ENCODE results near the gene ABCC1. TPM values are rescaled to one million over a fixed set of nuclear protein-coding genes. Genes with fewer than 3 reads are reported as not detected.
"Not testable (repeated sequence)": the region's sequence is repeated elsewhere in the genome, so short reads cannot be mapped to it uniquely, and the experiment has no call there.

The ABCC1 gene
- total and polyA plus RNA-seq, 9 donors: 3.0 to 8.5 (median 5.7) TPM

DNA sequence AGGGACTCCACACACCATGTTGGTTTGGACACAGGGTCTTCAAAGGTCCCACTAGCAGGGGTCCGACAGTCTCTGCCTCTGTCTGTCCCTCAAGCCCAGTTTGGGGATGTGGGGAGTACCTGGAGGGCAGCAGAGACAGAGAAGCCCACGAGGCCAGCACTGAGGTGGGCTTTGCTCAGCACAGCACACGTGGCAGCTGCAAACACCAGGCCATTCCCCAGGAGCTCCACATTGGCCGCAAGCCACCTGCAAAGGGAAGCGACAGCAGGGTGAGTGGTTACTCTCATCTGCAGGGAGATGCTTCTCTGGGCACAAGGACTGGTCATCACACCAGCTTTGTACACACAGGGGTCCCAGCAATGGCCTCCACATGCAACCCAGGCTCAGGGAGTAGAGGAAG is 211.9 kb downstream of the ABCC1 start:
- no peaks in the 10 kb centered on the region for H3K4me1 ChIP-seq (ENCODE audit: control insufficient read depth, insufficient read depth, low read length)
- no peak overlapping the region for H3K4me3 ChIP-seq (ENCODE audit: low read length)
- H3K9me3 ChIP-seq (replicated peaks; ENCODE audit: control insufficient read depth, low read depth, low read length): peaks cover 19% of the 10 kb centered on the region
- WGBS (ENCODE audit: insufficient coverage): 66% methylated on average over 4 of the region's 5 CpGs
- no peak for DNase-seq
- H3K27me3 ChIP-seq (ENCODE audit: control insufficient read depth, insufficient read depth, low read length): no peaks in the 10 kb centered on the region
- no peak overlapping the region for H3K27ac ChIP-seq (ENCODE audit: low read length)
- no peaks in the 10 kb centered on the region for H3K36me3 ChIP-seq (ENCODE audit: control insufficient read depth, insufficient read depth, low read length)

DNA sequence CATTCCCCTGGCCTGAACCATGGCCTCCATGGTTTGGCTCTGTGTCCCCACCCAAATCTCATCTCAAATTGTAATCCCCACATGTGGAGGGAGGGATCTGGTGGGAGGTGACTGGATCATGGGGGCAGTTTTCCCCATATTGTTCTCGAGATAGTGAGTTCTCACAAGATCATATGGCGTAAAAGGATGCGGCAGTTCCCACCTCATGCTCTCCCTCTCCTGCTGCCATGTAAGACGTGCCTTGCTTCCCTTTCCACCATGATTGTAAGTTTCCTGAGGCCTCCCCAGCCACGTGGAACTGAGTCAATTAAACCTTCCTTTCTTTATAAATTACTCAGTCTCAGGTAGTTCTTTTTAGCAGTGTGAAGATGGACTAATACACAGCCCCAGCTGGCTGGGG is 212.4 kb downstream of the ABCC1 start:
- not testable (repeated sequence) for DNase-seq; H3K27me3 ChIP-seq (ENCODE audit: control insufficient read depth, insufficient read depth, low read length); H3K4me1 ChIP-seq (ENCODE audit: control insufficient read depth, insufficient read depth, low read length); H3K36me3 ChIP-seq (ENCODE audit: control insufficient read depth, insufficient read depth, low read length); H3K4me3 ChIP-seq (ENCODE audit: low read length); H3K27ac ChIP-seq (ENCODE audit: low read length)
- WGBS (ENCODE audit: insufficient coverage): 100% methylated on average over 1 of the region's 5 CpGs
- H3K9me3 ChIP-seq (replicated peaks; ENCODE audit: control insufficient read depth, low read depth, low read length): peaks cover 19% of the 10 kb centered on the region

DNA sequence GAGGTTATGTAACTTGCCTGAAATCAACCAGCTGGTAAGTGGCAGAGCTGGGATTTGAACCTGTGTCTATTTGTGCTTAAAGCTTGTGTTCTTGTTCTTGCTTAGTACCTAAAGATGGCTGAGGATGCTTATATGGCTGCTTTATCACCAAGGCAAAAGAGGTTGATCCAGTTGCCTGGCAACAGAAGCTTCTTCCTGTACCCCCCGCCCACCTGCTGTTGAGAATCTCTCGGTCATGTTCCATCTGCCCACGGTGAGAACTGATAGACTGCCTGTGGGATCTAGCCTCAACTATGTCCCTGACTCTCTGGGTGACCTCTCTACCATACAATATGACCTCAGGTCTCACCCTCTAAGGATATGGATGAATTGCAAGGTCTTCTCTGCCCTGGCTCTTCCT is 213.2 kb downstream of the ABCC1 start:
- Histone ChIP-seq H3K27ac (ENCODE audit: low read length) (no peak overlapping the region), H3K4me3 (ENCODE audit: low read length) (no peak overlapping the region), H3K4me1 (ENCODE audit: control insufficient read depth, insufficient read depth, low read length) (no peaks in the 10 kb centered on the region), H3K36me3 (ENCODE audit: control insufficient read depth, insufficient read depth, low read length) (no peaks in the 10 kb centered on the region), H3K27me3 (ENCODE audit: control insufficient read depth, insufficient read depth, low read length) (no peaks in the 10 kb centered on the region), H3K9me3 (replicated peaks; ENCODE audit: control insufficient read depth, low read depth, low read length) (peaks cover 18% of the 10 kb centered on the region)
- WGBS (ENCODE audit: insufficient coverage): 81% methylated on average over 3 of the region's 3 CpGs
- no peak for DNase-seq

DNA sequence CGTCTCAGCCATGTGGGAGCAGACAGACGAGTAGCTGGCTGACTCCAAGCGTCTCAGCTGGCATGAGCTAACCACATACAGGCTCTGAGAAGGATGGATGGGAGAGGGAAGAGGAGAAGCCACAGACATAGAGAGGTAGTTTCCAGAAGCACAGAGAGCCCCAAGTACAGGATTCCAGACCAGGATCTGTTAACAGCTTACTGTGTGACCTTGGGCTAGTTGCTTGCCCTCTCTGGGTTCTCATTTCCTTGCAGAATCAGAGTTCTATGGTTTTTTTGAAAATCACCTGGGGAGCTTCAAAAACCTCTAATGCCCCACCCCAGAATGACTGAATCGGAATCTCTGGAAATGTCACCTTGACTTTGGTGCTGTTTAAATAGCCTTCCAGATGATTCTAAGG is 213.7 kb downstream of the ABCC1 start:
- H3K27ac ChIP-seq (ENCODE audit: low read length): no peak overlapping the region
- no peaks in the 10 kb centered on the region for H3K27me3 ChIP-seq (ENCODE audit: control insufficient read depth, insufficient read depth, low read length)
- no peak for DNase-seq
- H3K9me3 ChIP-seq (replicated peaks; ENCODE audit: control insufficient read depth, low read depth, low read length): peaks cover 16% of the 10 kb centered on the region
- WGBS (ENCODE audit: insufficient coverage): 78% methylated on average over 3 of the region's 4 CpGs
- no peaks in the 10 kb centered on the region for H3K36me3 ChIP-seq (ENCODE audit: control insufficient read depth, insufficient read depth, low read length)
- no peaks in the 10 kb centered on the region for H3K4me1 ChIP-seq (ENCODE audit: control insufficient read depth, insufficient read depth, low read length)
- no peak overlapping the region for H3K4me3 ChIP-seq (ENCODE audit: low read length)

DNA sequence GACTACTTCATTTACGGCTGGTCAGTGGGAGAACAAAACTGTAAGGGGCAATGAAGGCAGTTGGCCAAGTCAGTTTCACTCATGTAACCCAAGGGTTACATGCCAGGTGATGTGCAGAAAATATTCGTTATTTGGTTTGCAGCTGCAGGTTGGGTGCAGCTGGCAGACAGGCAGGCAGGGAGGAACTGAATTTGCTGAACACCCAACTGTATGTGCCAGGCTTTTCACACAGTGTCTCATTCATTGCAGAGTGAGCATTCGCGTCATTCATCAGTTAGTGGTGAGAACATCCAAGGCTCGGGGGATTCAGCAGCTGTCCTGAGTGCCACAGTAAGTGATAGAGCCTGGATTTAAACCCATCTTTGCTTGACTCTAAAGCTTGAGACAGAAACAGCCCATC is 214.2 kb downstream of the ABCC1 start:
- DNase-seq: no peak
- Histone ChIP-seq H3K4me1 (ENCODE audit: control insufficient read depth, insufficient read depth, low read length) (no peaks in the 10 kb centered on the region), H3K27me3 (ENCODE audit: control insufficient read depth, insufficient read depth, low read length) (no peaks in the 10 kb centered on the region), H3K36me3 (ENCODE audit: control insufficient read depth, insufficient read depth, low read length) (no peaks in the 10 kb centered on the region), H3K27ac (ENCODE audit: low read length) (no peak overlapping the region), H3K9me3 (replicated peaks; ENCODE audit: control insufficient read depth, low read depth, low read length) (peaks cover 13% of the 10 kb centered on the region), H3K4me3 (ENCODE audit: low read length) (no peak overlapping the region)
- 97% methylated on average over 5 of the region's 5 CpGs for WGBS (ENCODE audit: insufficient coverage)

DNA sequence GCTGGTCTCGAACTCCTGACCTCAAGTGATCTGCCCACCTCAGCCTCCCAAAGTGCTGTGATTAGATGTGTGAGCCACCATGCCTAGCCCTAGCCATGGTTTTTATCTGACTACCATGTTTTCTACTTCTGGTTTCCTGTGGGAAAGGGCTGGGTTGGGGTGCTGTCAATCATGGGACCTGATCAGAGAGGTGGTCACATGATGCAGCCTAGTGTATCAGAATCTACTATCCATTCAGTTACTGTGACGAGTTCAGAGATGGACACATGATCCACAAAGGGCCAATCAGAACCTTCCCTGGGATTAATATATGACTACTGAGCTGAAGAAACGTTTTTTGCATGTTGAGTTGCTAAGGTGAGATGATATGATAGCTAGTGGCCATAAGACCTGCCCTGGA is 214.8 kb downstream of the ABCC1 start:
- no peak for DNase-seq
- no peak overlapping the region for H3K27ac ChIP-seq (ENCODE audit: low read length)
- H3K9me3 ChIP-seq (replicated peaks; ENCODE audit: control insufficient read depth, low read depth, low read length): peaks cover 8% of the 10 kb centered on the region
- H3K4me1 ChIP-seq (ENCODE audit: control insufficient read depth, insufficient read depth, low read length): no peaks in the 10 kb centered on the region
- 57% methylated on average over 2 of the region's 3 CpGs for WGBS (ENCODE audit: insufficient coverage)
- no peaks in the 10 kb centered on the region for H3K36me3 ChIP-seq (ENCODE audit: control insufficient read depth, insufficient read depth, low read length)
- no peak overlapping the region for H3K4me3 ChIP-seq (ENCODE audit: low read length)
- no peaks in the 10 kb centered on the region for H3K27me3 ChIP-seq (ENCODE audit: control insufficient read depth, insufficient read depth, low read length)

DNA sequence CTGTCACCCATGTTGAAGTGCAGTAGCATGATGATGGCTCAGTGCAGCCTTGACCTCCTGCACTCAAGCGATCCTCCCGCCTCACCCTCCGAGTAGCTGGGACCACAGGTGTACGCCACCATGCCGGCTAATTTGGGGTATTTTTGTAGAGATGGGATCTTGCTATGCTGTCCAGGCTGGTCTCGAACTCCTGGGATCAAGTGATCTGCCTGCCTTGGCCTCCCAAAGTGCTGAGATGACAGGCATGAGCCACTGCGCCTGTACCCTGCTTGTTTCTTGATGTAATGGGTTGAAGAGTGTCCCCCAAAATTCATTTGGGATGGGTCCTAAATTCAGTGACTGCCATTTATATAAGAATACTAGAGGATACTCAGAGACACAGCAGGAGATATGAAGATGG is 216.7 kb downstream of the ABCC1 start:
- Histone ChIP-seq H3K27ac (ENCODE audit: low read length) (no peak overlapping the region), H3K27me3 (ENCODE audit: control insufficient read depth, insufficient read depth, low read length) (no peaks in the 10 kb centered on the region), H3K4me1 (ENCODE audit: control insufficient read depth, insufficient read depth, low read length) (no peaks in the 10 kb centered on the region), H3K4me3 (ENCODE audit: low read length) (no peak overlapping the region), H3K36me3 (ENCODE audit: control insufficient read depth, insufficient read depth, low read length) (no peaks in the 10 kb centered on the region), H3K9me3 (replicated peaks; ENCODE audit: control insufficient read depth, low read depth, low read length) (no peaks in the 10 kb centered on the region)
- WGBS (ENCODE audit: insufficient coverage): 92% methylated on average over 2 of the region's 7 CpGs
- DNase-seq: no peak

DNA sequence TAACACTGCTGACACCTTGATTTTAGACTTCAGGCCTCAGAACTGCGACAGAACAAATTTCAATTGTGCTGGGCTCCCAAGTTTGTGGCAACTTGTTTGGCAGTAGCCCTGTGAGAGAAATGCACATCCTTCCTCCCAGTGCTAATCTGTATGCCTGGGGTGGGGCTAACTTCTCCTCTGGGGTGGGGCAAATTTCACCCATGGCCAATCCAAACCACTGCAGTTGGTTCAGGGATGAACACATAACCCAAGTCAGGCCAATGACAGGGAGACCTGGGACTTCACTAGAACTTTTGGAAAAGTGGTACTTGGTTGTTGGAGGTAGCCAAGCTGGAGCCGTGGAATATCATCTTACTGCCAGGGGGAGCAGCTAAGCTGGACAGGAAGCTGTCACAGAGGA is 217.5 kb downstream of the ABCC1 start:
- DNase-seq: no peak
- WGBS (ENCODE audit: insufficient coverage): 0% methylated on average over 1 of the region's 2 CpGs
- no peaks in the 10 kb centered on the region for H3K36me3 ChIP-seq (ENCODE audit: control insufficient read depth, insufficient read depth, low read length)

DNA sequence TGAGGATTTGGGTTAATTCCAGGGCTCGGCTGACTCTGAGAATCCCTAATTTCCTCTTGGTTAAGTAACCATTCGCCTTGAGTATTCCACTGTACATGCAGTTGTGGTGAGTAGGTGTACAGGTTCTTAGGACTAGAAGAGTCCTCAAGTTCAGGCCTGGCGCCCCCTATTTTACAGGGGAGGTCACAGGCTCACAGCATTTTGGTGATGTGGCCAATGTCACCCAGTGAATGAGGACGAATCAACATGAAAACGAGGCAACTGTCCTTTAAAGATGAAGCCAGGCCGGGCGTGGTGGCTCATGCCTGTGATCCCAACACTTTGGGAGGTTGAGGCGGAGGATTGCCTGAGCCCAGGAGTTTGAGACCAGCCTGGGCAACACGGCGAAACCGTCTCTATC is 218.5 kb downstream of the ABCC1 start:
- H3K4me3 ChIP-seq (ENCODE audit: low read length): no peak overlapping the region
- H3K4me1 ChIP-seq (ENCODE audit: control insufficient read depth, insufficient read depth, low read length): no peaks in the 10 kb centered on the region
- DNase-seq: no peak
- no peak overlapping the region for H3K27ac ChIP-seq (ENCODE audit: low read length)
- no peaks in the 10 kb centered on the region for H3K36me3 ChIP-seq (ENCODE audit: control insufficient read depth, insufficient read depth, low read length)
- H3K27me3 ChIP-seq (ENCODE audit: control insufficient read depth, insufficient read depth, low read length): no peaks in the 10 kb centered on the region
- no peaks in the 10 kb centered on the region for H3K9me3 ChIP-seq (replicated peaks; ENCODE audit: control insufficient read depth, low read depth, low read length)
- 80% methylated on average over 9 of the region's 11 CpGs for WGBS (ENCODE audit: insufficient coverage)

More for the DNA sequence above, 217.5 kb downstream of the ABCC1 start:
- Histone ChIP-seq H3K27ac (ENCODE audit: low read length) (no peak overlapping the region), H3K27me3 (ENCODE audit: control insufficient read depth, insufficient read depth, low read length) (no peaks in the 10 kb centered on the region), H3K4me3 (ENCODE audit: low read length) (no peak overlapping the region), H3K4me1 (ENCODE audit: control insufficient read depth, insufficient read depth, low read length) (no peaks in the 10 kb centered on the region), H3K9me3 (replicated peaks; ENCODE audit: control insufficient read depth, low read depth, low read length) (no peaks in the 10 kb centered on the region)

DNA sequence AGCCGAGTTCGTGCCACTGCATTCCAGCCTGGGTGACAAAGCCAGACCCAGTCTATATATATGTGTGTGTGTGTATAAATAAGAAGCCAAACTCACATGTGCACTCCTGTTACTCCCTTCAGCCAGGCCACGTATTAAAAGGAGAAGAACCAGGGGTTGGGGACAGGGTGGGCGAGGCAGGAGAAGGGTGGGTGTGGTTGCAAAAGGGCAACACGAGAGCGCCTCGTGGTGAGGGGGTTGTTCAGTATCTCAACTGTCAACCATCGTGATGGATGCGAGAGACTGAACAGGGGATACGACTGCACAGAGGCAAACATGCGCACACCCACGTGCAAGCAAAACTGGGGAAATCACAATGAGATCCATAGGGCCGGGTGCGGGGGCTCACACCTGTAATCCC is 219.0 kb downstream of the ABCC1 start:
- H3K9me3 ChIP-seq (replicated peaks; ENCODE audit: control insufficient read depth, low read depth, low read length): no peaks in the 10 kb centered on the region
- H3K4me1 ChIP-seq (ENCODE audit: control insufficient read depth, insufficient read depth, low read length): no peaks in the 10 kb centered on the region
- 90% methylated on average over 9 of the region's 14 CpGs for WGBS (ENCODE audit: insufficient coverage)
- no peak overlapping the region for H3K27ac ChIP-seq (ENCODE audit: low read length)
- DNase-seq: no peak
- no peak overlapping the region for H3K4me3 ChIP-seq (ENCODE audit: low read length)
- no peaks in the 10 kb centered on the region for H3K36me3 ChIP-seq (ENCODE audit: control insufficient read depth, insufficient read depth, low read length)
- H3K27me3 ChIP-seq (ENCODE audit: control insufficient read depth, insufficient read depth, low read length): no peaks in the 10 kb centered on the region

DNA sequence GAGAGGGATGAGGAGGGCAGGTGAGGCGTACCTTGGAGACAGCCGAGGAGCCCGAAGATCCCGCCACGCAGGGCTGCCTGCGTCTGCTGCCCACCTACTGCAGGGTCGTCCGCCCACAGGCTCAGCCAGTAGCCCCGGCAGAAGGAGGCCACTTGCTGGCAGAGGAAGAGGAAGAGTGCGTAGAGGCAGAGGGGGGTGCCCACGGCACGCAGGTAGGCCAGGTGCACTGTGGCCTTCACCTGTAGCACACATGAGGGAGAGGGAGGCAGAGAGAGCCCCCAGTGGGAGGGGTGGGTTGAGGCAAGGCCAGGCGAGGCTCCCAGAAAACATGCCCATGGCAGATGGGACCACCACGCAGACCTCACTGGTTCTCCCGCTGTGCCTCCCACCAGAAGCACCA is 220.2 kb downstream of the ABCC1 start:
- Histone ChIP-seq H3K4me1 (ENCODE audit: control insufficient read depth, insufficient read depth, low read length) (no peaks in the 10 kb centered on the region), H3K4me3 (ENCODE audit: low read length) (no peak overlapping the region), H3K27ac (ENCODE audit: low read length) (no peak overlapping the region), H3K36me3 (ENCODE audit: control insufficient read depth, insufficient read depth, low read length) (no peaks in the 10 kb centered on the region), H3K27me3 (ENCODE audit: control insufficient read depth, insufficient read depth, low read length) (no peaks in the 10 kb centered on the region), H3K9me3 (replicated peaks; ENCODE audit: control insufficient read depth, low read depth, low read length) (no peaks in the 10 kb centered on the region)
- DNase-seq: no peak
- WGBS (ENCODE audit: insufficient coverage): 86% methylated on average over 12 of the region's 15 CpGs

Measured in muscle of leg (tissue), 11 donors.